H9 (cell line): ENCODE measurements around the gene MYO10. TPM values are rescaled to one million over a fixed set of nuclear protein-coding genes. Genes with fewer than 3 reads are reported as not detected.

ENCODE experiments used
- DNase-seq: peaks from one replicate; pipeline ENCODE4 v3.0.0-alpha.2; 2017
- H2AFZ ChIP-seq: one replicate; pipeline ENCODE4 v1.6.1; 2013; ENCODE audit warnings: mild to moderate bottlenecking, low read length, control low read depth, moderate library complexity
- H2AK5ac ChIP-seq: 2 replicates; pipeline ENCODE4 v1.6.1; 2013; ENCODE audit warnings: low read length, control low read depth, mixed read lengths; ENCODE audit not compliant: insufficient read length
- H2BK120ac ChIP-seq: one replicate; pipeline ENCODE4 v1.6.1; 2013; ENCODE audit warnings: low read depth, mild to moderate bottlenecking, low read length, control low read depth, inconsistent platforms; ENCODE audit not compliant: poor library complexity, severe bottlenecking
- H2BK12ac ChIP-seq: 2 replicates; pipeline ENCODE4 v1.6.1; 2013; ENCODE audit warnings: low read length, control low read depth, mixed read lengths, low read depth; ENCODE audit not compliant: insufficient read length
- H2BK15ac ChIP-seq: 2 replicates; pipeline ENCODE4 v1.6.1; 2013; ENCODE audit warnings: low read depth, low read length, control low read depth
- H2BK20ac ChIP-seq: one replicate; pipeline ENCODE4 v1.6.1; 2013; ENCODE audit warnings: low read depth, mild to moderate bottlenecking, low read length, control low read depth, inconsistent platforms; ENCODE audit not compliant: poor library complexity, severe bottlenecking
- H2BK5ac ChIP-seq: 2 replicates; pipeline ENCODE4 v1.6.1; 2013; ENCODE audit warnings: low read length, control low read depth, mixed read lengths; ENCODE audit not compliant: insufficient read length
- H3K14ac ChIP-seq: 2 replicates; pipeline ENCODE4 v1.6.1; 2013; ENCODE audit warnings: low read length, control low read depth; ENCODE audit not compliant: insufficient read depth
- H3K18ac ChIP-seq: 2 replicates; pipeline ENCODE4 v1.6.1; 2013; ENCODE audit warnings: low read depth, mild to moderate bottlenecking, mixed read lengths, low read length, control low read depth; ENCODE audit not compliant: insufficient read length
- H3K23ac ChIP-seq: 2 replicates; pipeline ENCODE4 v1.6.1; 2013; ENCODE audit warnings: low read length, control low read depth, mixed read lengths, low read depth; ENCODE audit not compliant: insufficient read length
- H3K23me2 ChIP-seq: 2 replicates; pipeline ENCODE4 v1.6.1; 2013; ENCODE audit warnings: low read depth, mild to moderate bottlenecking, mixed read lengths, low read length, control low read depth; ENCODE audit not compliant: insufficient read length, poor library complexity, severe bottlenecking
- H3K27ac ChIP-seq: 2 replicates; pipeline ENCODE4 v1.5.1; 2013; ENCODE audit warnings: low read length, control low read depth, mixed read lengths, low read depth; ENCODE audit not compliant: insufficient read length
- H3K27me3 ChIP-seq: 2 replicates; pipeline ENCODE4 v1.6.1; 2013; ENCODE audit warnings: low read length, control low read depth, inconsistent platforms; ENCODE audit not compliant: insufficient read depth
- H3K4ac ChIP-seq: 2 replicates; pipeline ENCODE4 v1.6.1; 2013; ENCODE audit warnings: low read depth, mild to moderate bottlenecking, control low read depth, inconsistent platforms, low read length, moderate library complexity
- H3K4me1 ChIP-seq: 2 replicates; pipeline ENCODE4 v1.6.1; 2013; ENCODE audit warnings: low read length, control low read depth, inconsistent platforms; ENCODE audit not compliant: insufficient read depth
- H3K4me2 ChIP-seq: 2 replicates; pipeline ENCODE4 v1.6.1; 2013; ENCODE audit warnings: low read length, control low read depth, mixed read lengths; ENCODE audit not compliant: insufficient read length, insufficient read depth
- H3K56ac ChIP-seq: 2 replicates; pipeline ENCODE4 v1.6.1; 2013; ENCODE audit warnings: low read depth, mild to moderate bottlenecking, mixed read lengths, low read length, control low read depth; ENCODE audit not compliant: insufficient read length
- H3K79me1 ChIP-seq: 2 replicates; pipeline ENCODE4 v1.6.1; 2013; ENCODE audit warnings: low read depth, mild to moderate bottlenecking, moderate library complexity, low read length, control low read depth, inconsistent platforms; ENCODE audit not compliant: insufficient read depth, poor library complexity, severe bottlenecking
- H3K79me2 ChIP-seq: 2 replicates; pipeline ENCODE4 v1.6.1; 2013; ENCODE audit warnings: low read length, control low read depth, inconsistent platforms; ENCODE audit not compliant: insufficient read depth
- H3K9ac ChIP-seq: 2 replicates; pipeline ENCODE4 v1.6.1; 2013; ENCODE audit warnings: low read length, control low read depth, mixed read lengths; ENCODE audit not compliant: insufficient read length; ENCODE audit errors: extremely low read depth
- H3K9me3 ChIP-seq: one replicate; pipeline ENCODE4 v1.6.1; 2013; ENCODE audit warnings: low read depth, low read length, inconsistent platforms; ENCODE audit not compliant: control insufficient read depth
- H3T11ph ChIP-seq: one replicate; pipeline ENCODE4 v1.6.1; 2013; ENCODE audit warnings: mild to moderate bottlenecking, low read length, control low read depth, inconsistent platforms
- H4K20me1 ChIP-seq: one replicate; pipeline ENCODE4 v1.6.1; 2013; ENCODE audit not compliant: control insufficient read depth, insufficient read length, insufficient read depth
- H4K5ac ChIP-seq: 2 replicates; pipeline ENCODE4 v1.6.1; 2013; ENCODE audit warnings: low read depth, mild to moderate bottlenecking, mixed read lengths, low read length, control low read depth; ENCODE audit not compliant: insufficient read length
- H4K8ac ChIP-seq: replicated peaks from 2 replicates; pipeline ENCODE4 v1.6.1; 2013; ENCODE audit warnings: low read length, control low read depth, mixed read lengths, low read depth; ENCODE audit not compliant: insufficient read length
- H4K91ac ChIP-seq: 2 replicates; pipeline ENCODE4 v1.6.1; 2013; ENCODE audit warnings: low read depth, mild to moderate bottlenecking, moderate library complexity, mixed read lengths, low read length, control low read depth; ENCODE audit not compliant: insufficient read length
- H3K27ac Mint-ChIP-seq, 3 experiments: 2 replicates in 2 of 3; 3 replicates in 1 of 3; pipeline ENCODE4 v1.8.0; 2020 to 2021; ENCODE audit warnings: mixed read lengths in 3 of 3, mild to moderate bottlenecking in 1 of 3, moderate library complexity in 1 of 3
- H3K27me3 Mint-ChIP-seq: 2 replicates; pipeline ENCODE4 v1.8.0; 2021; ENCODE audit warnings: low read depth, mild to moderate bottlenecking, moderate library complexity, mixed read lengths
- H3K36me3 Mint-ChIP-seq, 3 experiments: 2 replicates in 2 of 3; 3 replicates in 1 of 3; pipeline ENCODE4 v1.8.0; 2020 to 2021; ENCODE audit warnings: low read depth in 3 of 3, mixed read lengths in 3 of 3; ENCODE audit not compliant: insufficient read depth in 1 of 3
- H3K4me1 Mint-ChIP-seq, 2 experiments: 2 replicates each; pipeline ENCODE4 v1.8.0; 2020; ENCODE audit warnings: mixed read lengths in 2 of 2
- H3K4me3 Mint-ChIP-seq, 2 experiments: 2 replicates in 1 of 2; 3 replicates in 1 of 2; pipeline ENCODE4 v1.8.0; 2020 to 2021; ENCODE audit warnings: mild to moderate bottlenecking in 2 of 2, mixed read lengths in 2 of 2, moderate library complexity in 1 of 2
- H3K9me3 Mint-ChIP-seq, 2 experiments: 2 replicates in 1 of 2; 3 replicates in 1 of 2; pipeline ENCODE4 v1.8.0; 2020; ENCODE audit warnings: mild to moderate bottlenecking in 2 of 2, mixed read lengths in 2 of 2, moderate library complexity in 1 of 2
- WGBS: extraction: QIAGEN DNeasy Blood & Tissue Kit; methylation state at CpG from one replicate; pipeline ENCODE4 v1.1.7; 2013; ENCODE audit warnings: missing lambda C conversion rate, low lambda C conversion rate, mixed read lengths; ENCODE audit not compliant: insufficient read length; ENCODE audit errors: extremely low coverage; 5-methylcytosine and 5-hydroxymethylcytosine counted together
- total RNA-seq: library from RNA; stranded (reverse); gene quantifications from 2 replicates; pipeline ENCODE4 v1.2.1, GENCODE V29; 2021
- TF ChIP-seq, protein P1 (sequence below): fragments of 200-600 bp; sonication (generic); conservative IDR thresholded peaks from 3 replicates; pipeline ENCODE4 v1.8.0; 2021; ENCODE audit warnings: antibody characterized with exemption, mild to moderate bottlenecking

MYO10 gene
- total RNA-seq, 1 experiment from 2014 or later, result 127 TPM

DNA sequence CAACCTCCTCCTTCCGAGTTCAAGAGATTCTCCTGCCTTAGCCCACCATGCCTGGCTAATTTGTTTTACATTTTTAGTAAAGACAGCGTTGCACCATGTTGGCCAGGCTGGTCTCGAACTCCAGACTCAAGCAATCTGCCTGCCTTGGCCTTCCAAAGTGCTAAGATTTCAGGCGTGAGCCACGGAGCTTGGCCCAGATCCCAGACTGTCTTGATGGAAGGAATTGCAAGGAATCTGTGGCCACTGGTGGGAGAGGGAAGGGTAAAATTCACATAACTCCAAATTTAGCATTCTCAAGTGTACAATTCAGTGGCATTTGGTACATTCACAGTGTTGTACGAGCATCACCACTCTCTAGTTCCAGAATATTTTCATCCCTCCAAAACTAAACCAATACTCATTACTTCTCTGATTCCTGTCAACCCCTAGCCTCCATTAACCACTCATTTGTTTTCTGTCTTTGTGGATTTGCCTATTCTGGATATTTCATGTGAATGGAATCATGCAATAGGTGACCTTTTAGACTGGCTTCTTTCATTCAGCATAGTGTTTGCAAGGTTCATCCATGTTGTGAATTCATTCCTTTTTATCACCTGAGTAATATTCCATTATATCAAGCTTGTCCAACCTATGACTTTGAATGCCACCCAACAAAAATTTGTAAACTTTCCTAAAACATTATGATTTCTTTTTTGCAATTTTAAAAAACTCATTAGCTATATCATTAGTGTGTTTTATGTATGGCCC, 8.9 kb upstream of the MYO10 start:
- H4K8ac ChIP-seq, result no peak overlapping the region

More for the DNA sequence above, 8.9 kb upstream of the MYO10 start:
- no peaks in the 10 kb centered on the region; a peak in 1 of 4 replicates for H3K4me1 Mint-ChIP-seq
- peaks cover 3 to 7% (median 5%) of the 10 kb centered on the region in 3 experiments; a peak in 6 of 7 replicates for H3K36me3 Mint-ChIP-seq
- Histone ChIP-seq H4K91ac (no peak overlapping the region), H2BK120ac (no peak overlapping the region), H3K27me3 (no peaks in the 10 kb centered on the region), H3K79me1 (no peaks in the 10 kb centered on the region), H3K56ac (no peak overlapping the region), H2AK5ac (no peak overlapping the region), H3K4me1 (no peaks in the 10 kb centered on the region), H2BK15ac (no peak overlapping the region), H4K5ac (no peak overlapping the region), H3K9me3 (no peaks in the 10 kb centered on the region), H3K27ac (no peak overlapping the region), H3K18ac (no peak overlapping the region), H2BK20ac (no peak overlapping the region), H3K4me2 (no peak overlapping the region), H3K4ac (no peak overlapping the region), H4K20me1 (no peaks in the 10 kb centered on the region), H2BK5ac (no peak overlapping the region), H3K23me2 (no peaks in the 10 kb centered on the region), H2AFZ (no peak overlapping the region), H2BK12ac (no peak overlapping the region), H3T11ph (no peak overlapping the region), H3K9ac (no peak overlapping the region), H3K79me2 (no peaks in the 10 kb centered on the region), H3K14ac (no peak overlapping the region), H3K23ac (no peak overlapping the region)
- TF ChIP-seq, protein P1, sequence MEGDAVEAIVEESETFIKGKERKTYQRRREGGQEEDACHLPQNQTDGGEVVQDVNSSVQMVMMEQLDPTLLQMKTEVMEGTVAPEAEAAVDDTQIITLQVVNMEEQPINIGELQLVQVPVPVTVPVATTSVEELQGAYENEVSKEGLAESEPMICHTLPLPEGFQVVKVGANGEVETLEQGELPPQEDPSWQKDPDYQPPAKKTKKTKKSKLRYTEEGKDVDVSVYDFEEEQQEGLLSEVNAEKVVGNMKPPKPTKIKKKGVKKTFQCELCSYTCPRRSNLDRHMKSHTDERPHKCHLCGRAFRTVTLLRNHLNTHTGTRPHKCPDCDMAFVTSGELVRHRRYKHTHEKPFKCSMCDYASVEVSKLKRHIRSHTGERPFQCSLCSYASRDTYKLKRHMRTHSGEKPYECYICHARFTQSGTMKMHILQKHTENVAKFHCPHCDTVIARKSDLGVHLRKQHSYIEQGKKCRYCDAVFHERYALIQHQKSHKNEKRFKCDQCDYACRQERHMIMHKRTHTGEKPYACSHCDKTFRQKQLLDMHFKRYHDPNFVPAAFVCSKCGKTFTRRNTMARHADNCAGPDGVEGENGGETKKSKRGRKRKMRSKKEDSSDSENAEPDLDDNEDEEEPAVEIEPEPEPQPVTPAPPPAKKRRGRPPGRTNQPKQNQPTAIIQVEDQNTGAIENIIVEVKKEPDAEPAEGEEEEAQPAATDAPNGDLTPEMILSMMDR, result no peak
- H3K9me3 Mint-ChIP-seq, result peaks cover 13 to 20% of the 10 kb centered on the region in 2 experiments
- no peak overlapping the region for H3K4me3 Mint-ChIP-seq
- H3K27ac Mint-ChIP-seq, result no peak overlapping the region
- H3K27me3 Mint-ChIP-seq, result peaks cover 4% of the 10 kb centered on the region
- WGBS, result no CpG with 5 or more reads among the region's 6 CpGs
- no peak for DNase-seq
